ENCODE data around the gene P2RY2.
A peak's percentile ranks its signal among the peaks of the same experiment; 100 is the strongest.
"Not testable (repeated sequence)": the region's sequence is repeated elsewhere in the genome, so short reads cannot be mapped to it uniquely, and the experiment has no call there.

The P2RY2 gene

DNA sequence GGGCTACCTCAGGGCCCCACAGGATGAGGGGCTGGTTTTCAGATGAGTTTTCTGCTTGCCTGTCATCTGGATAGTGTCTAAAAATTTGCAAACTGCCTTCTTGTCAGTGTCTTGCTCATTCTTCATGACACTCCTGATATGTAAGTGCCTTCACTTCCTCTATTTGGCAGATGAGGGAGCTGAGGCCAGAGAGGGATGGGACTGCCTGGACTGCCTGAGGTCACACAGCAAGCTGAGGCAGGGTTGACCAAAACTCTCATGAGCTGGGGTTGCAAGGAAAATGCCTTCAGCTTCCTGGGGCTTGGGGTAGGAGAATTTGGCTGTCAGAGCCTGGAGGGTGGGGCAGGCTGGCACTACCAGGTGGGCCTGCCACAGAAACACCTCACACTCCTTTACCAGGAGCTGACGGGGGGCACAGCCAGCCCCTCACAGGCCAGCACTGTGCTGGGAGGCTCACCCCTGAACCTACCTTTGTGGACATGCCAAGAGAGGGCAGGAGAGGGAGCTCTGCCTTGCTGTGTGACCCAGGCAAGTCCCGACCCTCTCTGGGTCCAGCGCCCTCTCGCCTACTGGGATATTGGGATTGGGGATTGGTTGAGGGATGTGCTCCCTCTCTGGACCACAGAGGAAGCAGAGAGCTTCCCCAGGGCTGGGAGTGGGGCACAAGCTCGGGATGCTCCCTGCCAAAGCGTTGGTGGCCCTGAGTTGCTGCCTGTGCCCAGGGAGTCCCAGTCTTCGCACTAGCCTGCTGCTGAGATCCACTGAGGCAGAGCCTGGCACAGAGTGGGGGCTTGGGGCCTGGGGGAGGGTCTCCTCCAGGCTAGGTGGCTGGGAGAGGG lies 52.2 kb downstream of the P2RY2 start:
- DNase-seq: no peak

DNA sequence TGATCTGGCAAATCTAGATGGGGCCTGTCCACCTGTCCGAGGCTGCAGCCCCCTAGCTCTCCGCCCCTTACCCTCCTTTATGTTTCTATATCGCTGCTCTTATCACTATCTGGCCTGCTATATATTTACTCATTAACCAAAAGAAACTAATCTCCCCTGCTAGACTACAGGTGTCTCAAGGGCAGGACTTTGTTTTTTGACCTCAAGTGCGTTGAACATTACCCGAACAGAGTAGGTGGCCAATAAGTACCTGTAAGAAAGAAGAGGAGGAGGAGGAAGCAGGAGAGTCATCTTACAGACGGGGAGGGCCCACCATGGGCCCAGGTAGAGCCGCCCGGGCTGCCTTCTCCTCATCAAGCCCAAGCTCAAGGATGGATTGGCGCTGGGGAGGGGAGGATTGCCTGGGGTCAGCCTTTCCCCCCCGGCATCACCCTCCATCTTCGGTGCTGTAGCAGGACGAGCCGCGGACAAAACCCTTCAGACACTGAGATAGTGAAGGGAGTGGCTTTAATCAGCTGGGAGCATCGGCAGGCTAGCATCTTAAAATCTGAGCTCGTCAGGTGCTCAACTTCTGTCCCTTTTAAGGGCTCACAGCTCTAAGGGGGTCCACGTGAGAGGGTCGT lies 52.9 kb downstream of the P2RY2 start:
- no peak for DNase-seq

DNA sequence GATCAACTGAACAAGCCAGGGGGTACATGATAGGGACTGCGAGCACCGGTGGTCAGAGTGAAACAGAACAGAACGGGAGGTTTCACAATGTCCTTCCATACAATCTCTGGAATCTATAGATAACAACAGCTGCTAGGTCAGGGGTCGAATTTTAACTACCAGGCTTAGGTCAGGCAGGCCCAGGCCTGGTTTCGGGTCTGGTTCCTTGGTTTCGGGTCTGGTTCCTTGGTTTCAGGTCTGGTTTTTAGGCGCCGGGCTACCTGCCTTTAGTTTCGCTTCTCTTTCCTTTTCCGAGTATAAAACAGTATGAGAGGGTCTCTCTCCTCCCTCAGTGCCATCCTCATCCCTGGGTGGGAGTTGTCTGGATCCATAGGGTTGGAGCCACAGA lies 53.4 kb downstream of the P2RY2 start:
- not testable (repeated sequence) for DNase-seq

DNA sequence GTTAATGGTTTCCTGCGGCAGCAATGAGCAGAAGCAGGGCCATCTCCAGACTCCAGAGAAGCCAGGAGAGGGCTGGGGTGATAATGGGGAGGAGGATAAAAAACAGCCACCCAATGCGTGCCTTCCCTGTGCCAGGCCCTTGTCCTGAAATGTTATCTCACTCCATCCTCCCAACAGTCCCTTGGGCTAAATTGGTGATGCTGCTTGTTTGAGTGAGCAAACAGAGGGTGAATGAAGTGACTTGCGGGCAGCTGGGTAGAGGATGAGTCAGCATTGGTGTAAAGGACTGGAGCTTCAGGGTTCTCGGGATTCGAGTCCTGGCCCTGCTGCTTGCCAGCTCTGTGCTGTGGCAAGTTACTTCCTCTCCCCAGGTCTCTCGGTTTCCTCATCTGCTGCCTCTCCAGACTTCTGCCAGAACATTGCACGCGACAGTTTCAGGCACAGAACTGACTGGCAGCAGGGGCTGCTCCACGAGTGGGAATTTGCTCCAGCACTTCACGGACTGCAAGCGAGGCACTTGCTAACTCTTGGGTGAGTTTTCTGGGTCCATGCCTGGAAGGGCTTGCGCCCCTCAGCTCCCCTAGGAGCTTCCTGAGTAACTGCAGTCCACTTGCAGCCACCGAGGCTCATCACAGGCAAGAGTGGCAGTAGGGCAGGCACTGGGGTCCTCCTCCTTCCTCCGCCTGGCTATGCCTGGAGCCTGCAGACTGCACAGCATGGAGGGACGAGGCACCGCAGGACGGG lies 54.0 kb downstream of the P2RY2 start, which contains the start of gene P2RY6:
Gene P2RY6 (plus strand): TSS at position 403 of the 744 bp plus-strand sequence. CDS start 24,181 bp downstream, outside the sequence.
- DNase-seq: no peak

DNA sequence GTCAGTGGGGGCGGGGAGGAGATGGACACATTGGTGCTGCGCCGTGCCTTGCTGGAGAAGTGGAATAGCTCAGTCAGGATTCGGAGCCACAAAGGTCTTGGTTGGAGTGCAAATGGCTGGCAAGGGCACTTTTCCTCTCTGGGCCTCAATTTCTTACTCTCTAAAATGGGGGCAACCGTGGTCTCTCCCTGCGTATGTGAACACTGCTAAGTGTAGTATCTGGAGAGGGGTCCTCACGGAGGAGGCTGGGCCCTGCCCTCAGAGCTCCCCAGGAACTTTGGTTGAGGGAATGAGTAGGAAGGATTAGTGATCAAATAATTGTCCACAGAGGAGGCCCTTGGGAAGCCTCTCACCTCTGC lies 54.6 kb downstream of the P2RY2 start:
- DNase-seq: no peak

DNA sequence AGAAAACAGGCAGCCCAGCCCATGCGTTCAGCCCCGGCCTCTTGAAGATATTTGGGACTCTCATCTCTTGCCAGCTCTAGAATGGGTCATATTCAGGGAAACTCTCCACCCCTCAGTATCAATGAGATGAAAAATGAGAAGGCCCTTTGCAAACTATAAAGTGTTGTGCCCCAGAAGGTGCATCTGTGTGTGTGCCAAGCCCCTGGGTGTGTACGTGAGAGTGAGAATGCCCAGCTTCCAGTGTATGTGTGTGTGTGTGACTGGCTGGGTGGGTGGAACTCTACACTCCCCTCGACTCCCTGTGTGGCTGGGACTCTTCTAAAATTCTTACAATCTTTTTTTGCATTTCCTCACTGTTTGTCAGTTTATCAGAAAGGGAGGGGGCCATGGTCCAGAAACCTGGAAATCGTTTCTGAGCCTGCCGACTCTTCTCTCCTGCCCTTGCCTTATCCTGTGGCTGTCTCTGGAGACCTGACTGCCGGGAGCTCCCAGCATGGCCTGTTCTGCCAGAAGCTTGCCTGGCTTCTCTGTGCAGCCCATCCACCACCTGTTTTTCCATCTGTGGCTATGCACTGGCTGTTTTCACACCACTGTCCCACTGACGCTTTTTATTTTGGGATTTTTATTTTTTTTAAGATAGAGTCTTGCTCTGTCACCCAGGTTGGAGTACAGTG lies 55.3 kb downstream of the P2RY2 start:
- peak; percentile 41 for DNase-seq

DNA sequence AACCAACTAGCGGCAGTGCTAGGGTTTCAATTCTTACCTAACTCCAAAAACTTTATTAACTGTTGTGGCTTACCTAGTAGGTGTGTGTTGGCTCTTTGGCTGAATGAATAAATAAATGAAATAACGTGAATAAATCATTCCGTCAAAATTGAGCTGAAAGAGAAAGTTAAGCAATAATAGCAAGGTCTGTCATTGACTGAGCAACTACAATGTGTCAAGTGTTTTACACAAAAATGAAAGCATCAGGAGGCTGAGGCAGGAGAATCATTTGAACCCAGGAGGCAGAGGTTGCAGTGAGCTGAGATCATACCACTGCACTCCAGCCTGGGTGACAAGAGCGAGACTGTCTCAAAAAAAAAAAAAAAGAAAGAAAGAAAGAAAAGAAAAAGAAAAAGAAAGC lies 56.1 kb downstream of the P2RY2 start:
- DNase-seq: not testable (repeated sequence)

DNA sequence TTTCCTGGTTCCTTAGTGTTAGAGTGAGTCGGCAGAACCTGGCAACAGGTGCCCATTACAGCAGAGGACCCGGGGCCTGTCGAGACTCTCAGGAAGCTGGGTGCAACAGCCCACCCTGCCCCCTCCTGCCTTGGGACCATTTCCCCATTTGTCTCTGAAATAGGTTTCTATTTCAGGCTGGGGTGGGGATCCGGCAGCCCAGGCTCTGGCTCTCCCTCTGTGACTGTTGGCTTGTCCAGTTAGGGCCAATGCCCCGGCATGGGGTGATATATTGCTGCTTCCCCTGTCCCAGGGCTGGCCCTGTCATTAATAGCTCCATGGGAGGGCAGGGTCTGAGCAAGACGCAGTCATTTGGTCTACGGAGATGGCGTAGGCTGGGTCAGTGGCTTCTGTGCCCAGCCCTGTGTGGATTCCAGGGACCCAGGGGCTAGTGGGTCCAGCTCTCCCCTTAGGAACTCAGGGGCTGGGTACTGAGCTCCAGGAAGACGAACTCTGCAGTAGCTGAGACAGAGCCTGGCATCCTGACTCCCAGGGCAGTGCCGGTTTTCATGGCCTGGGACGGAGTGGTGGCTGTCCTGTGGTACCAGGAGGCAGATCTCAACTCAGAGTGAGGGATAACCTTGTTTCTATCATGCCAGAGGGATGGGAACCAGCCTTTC lies 56.8 kb downstream of the P2RY2 start:
- DNase-seq: no peak

DNA sequence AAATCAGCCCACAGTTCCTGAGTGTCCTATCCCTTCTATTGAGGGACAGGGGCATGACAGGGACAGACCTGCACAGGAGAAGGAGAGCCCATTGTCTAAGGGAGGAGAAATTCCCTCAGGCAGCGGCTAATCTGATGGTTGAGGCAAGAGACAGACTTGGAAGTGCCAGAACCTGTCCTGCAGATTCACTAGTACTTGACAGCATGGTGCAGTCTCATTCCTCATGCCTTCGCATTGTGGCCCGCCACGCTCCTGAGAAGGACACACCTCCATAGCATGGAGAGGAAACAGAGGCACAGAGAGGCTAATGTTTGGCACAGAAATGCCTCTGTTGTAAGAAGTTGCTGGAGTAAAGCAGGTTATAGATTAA lies 57.3 kb downstream of the P2RY2 start:
- DNase-seq: no peak

DNA sequence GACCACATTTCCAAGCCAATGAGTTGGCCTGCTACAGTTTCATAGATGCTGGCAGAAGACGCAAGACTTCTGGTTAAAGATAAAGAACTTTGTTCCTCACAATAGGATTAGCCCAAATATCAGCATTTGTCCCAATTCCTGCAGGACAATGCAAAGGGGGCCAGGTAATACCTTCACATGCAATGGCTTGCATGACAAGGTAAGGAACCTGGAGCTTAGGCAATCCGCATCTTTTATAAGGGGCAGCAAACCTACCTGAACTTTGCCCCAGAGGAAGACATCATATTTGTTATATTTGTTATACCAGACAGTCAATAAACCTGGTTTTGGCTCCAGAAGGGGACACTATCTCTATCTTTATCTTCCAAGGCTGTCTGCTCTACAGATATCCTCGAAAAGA lies 59.4 kb downstream of the P2RY2 start:
- no peak for DNase-seq

DNA sequence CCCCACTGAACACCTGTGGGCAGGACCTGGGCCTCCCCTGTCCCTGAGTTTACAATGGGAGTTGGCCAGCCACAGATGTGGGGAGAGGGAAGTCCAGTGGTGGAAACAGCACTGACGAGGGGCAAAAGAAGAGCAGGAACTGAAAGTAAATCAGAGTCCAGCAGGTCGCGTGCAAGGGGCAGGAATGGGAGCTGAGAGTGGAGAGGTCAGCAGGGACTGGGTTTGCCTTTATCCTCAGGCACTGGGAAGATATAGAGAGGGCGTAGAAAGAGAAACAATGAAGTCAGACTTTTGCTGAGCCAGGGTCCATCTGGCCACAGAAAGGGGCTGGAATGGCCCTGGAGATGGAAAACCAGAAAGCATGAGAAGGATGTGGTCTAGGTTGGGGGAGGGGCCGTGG lies 62.5 kb downstream of the P2RY2 start:
- no peak for DNase-seq

DNA sequence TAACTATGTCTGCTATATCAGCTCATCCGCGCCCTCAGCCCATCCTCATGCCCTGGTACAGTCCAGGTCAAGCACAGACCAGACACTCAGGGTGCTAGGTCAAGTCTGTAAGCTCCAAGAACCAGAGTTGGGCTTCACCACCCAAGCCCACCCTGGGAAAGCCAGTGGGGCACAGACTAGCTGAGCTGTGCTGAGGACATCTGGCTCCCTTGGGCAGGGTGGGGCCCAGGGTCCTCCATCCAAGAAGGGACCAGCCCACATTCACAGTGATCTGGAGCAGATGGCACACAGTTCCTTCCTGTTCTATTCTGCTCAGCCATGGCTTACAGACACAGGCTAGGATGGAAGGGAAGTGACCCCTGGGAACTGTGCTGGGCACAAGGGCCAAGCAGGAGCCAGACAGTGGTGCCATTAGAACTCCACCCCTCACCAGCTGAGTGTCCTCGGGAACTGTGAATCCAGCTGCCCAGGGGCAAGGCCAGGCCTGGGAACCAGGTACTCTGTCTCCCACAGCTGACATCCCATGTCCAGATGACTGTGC lies 63.2 kb downstream of the P2RY2 start:
- no peak for DNase-seq

DNA sequence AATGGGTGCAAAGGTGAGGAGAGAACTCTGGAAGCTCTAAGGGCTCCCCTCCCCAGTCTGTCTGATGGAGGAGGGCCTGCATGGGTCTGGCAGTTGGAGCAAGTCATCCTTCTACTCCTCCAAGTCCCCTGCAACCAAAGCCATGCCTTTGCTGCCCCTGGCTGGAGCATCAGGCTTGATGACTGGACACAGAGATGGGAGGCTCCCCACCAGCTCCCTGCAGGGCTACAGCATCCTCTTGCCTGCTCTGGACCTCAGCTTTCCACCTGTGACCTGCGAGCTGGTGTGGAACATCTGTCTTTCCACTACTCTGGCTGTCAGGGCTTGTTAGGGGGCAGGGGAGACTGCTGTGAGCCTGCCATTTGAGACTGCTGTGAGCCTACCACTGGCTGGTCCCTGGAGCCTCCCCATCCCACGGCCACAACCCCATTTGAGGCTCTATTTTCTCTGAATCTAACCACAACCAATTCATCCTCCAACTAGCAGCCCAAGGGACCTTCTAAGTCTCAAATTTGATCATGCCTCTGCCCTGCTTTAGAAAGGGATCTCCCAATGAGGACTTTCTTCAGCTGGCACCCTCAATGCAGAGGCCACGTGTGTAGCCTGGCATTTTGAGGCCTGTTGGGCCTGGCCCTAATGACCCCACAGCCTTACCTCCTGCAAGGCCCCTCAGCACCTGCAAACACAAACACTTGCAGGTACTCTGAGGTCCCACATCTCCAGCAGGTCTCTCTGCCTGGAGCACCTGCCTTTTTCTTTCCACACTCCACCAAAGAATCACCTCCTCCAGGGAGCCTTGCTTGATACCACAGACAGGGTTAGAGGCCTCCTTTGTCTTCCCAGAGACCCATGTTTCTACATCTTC lies 63.9 kb downstream of the P2RY2 start:
- no peak for DNase-seq

DNA sequence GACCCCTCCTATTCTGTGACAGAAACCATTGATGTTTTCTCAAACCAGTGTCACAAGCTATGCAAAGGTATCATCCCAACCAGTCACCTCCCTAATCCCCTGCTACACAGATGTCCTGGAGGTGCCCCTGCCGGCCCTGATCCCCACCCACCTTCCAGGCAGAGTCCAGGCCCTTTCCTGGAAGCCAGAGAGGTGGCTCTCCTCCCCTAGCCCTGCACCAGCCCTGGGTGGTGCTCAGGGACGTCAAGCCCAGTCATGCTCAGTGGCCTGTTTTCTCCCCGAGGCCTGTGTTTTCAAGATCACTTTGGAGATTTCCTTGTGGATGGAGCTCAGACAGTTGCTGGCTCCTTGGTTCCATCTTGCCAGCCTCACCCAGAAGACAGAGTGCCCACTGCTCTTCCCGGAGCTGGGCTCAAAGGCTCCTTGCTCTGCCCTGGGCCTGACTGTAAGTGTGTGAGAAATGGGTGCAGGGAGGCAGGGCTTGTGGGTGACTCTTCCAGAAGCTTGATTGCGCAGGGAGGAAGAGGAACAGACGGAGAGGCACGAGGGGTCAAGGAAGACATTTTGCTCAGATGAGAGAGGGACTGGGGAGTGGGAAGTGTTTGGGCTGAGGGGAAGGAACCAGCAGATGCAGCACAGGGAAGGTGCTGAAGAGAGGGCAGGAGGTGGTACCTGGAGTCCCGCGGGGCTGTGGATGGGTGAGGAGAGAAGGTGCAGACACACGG lies 65.4 kb downstream of the P2RY2 start:
- no peak for DNase-seq

DNA sequence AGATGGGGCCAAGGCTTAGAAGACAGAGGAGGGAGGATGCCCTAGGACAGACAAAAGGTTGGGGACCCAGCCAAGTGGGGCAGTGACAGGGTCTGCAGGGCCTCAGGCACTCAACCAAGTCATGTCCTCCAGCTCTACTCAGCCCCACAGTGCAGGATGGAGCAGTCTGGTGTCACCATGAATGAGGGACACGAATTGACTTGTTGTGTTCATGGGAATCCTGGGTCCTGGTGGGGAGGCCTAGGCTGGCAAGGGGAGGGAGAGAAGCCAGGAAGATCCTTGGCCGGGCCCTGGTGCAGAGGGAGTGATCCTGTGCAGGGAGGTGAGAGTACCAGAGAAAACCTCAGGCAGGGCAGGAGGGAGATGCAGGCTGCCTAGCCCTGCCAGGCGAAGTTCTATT lies 66.0 kb downstream of the P2RY2 start:
- DNase-seq: no peak

DNA sequence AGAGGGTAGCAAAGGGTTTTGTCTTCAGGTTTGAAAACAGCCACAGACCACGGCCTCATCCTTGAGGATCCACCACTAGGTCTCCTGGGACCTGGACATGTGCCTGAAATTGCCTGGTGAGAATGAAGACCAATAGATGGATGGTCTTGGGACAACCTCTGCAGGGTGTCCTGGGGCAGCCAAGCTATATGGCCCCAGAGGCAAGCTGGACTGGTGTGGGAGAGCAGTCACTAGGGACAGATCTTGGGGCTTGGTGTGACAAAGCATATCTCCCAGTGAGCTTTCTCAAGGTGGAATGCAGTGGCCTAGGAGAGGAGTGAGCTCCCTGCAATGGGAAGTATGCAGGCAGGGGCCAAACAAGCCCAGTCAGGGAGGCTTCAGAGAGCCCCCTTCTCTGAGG lies 67.6 kb downstream of the P2RY2 start:
- no peak for DNase-seq
